GM19035 (cell line): ENCODE measurements around the gene CGB2.
"Not testable (repeated sequence)": the region's sequence is repeated elsewhere in the genome, so short reads cannot be mapped to it uniquely, and the experiment has no call there.

ENCODE experiments used
- ATAC-seq: cut with Tn5 transposase; IDR thresholded peaks from one replicate; pipeline ENCODE4 v1.9.1; 2021; ENCODE audit not compliant: unreplicated experiment

The CGB2 gene

GRCh38 chr19:49065905-49066512 is 34.3 kb downstream of the CGB2 start:
- no peak for ATAC-seq

- no peak for ATAC-seq
Measured at GRCh38 chr19:49067554-49067953, 35.9 kb downstream of the CGB2 start.

- ATAC-seq: no peak
Measured at GRCh38 chr19:49069026-49069425, 37.3 kb downstream of the CGB2 start.

- no peak for ATAC-seq
Measured at GRCh38 chr19:49070416-49070815, 38.7 kb downstream of the CGB2 start.

GRCh38 chr19:49071860-49072547 is 40.3 kb downstream of the CGB2 start:
- no peak for ATAC-seq

GRCh38 chr19:49073514-49074378 is 42.1 kb downstream of the CGB2 start:
- no peak for ATAC-seq

- ATAC-seq: not testable (repeated sequence)
Measured at GRCh38 chr19:49074869-49075268, 43.2 kb downstream of the CGB2 start.

GRCh38 chr19:49080392-49080791 is 48.7 kb downstream of the CGB2 start:
- no peak for ATAC-seq

GRCh38 chr19:49081273-49081672 is 49.6 kb downstream of the CGB2 start:
- no peak for ATAC-seq
